HL-60/S4 treated with phorbol 12-myristate 13-acetate at 8.2 ng/mL for 4 days and 3 days (cell line): ENCODE data around the gene RDH16.
"Not testable (repeated sequence)": the region's sequence is repeated elsewhere in the genome, so short reads cannot be mapped to it uniquely, and the experiment has no call there.

Experiments used
- in situ Hi-C: fragments of 300-500 bp; cut with MboI; formaldehyde crosslinking; loops from 2 replicates; pipeline ENCODE4 v1.15.0; 2022; ENCODE audit warnings: low sequenced_read_pairs

Gene RDH16

GRCh38 chr12:56989861-56990610 is 32.6 kb upstream of the RDH16 start:
- in situ Hi-C loops = loop anchor here (10.0 kb wide), 1 partner anchor 155 kb away; no protein-coding TSS in a partner anchor

- in situ Hi-C loops = loop anchor here (10.0 kb wide), 1 partner anchor 153 kb away; no protein-coding TSS in a partner anchor
Observed at GRCh38 chr12:56988207-56988739, 30.9 kb upstream of the RDH16 start.

DNA sequence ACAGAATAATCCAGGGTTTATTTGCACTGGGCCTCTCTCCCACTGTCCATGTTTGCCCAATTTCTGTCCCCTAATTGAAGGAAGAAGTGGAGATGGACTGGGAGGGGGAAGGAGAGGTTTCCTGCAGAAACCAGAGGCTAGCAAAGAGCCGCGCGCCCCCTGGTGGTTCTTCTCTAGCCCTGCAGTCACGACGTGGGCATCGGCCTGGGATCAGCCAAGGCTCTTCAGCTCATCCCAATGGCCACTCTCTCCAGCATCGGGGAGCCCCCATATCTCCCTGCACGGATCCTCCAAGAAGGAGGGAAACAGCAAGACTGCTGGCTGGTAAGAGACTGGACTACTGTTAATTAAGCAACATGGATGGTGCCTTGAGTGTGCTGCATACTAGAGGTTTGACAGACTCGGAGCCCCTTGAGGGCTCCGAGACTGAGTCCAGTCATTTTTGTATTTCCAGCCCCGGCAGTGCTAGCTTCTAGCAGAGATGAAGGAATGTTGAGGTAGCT is 30.2 kb upstream of the RDH16 start:
- in situ Hi-C loops = loop anchor here (10.0 kb wide), 1 partner anchor 153 kb away; no protein-coding TSS in a partner anchor

DNA sequence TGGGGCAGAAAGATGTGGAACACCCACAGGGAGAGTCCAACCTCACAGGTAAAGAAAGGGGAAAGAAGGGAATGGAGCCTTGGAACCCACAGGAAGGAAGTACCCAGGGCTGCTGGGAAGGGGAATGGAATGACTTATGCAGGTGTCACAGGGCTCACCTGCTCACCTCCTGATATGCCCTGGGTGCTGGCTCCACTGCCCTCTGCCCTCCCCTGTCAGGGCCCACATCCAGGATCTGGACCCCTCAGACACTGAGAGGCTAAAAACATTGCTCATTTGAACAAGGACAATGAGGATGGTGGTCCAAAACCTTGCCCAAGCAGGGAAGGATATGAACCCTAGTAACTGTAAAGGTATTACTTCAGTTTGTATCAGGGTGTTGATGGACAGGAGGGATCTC is 29.6 kb upstream of the RDH16 start:
- in situ Hi-C loops = loop anchor here (10.0 kb wide), 1 partner anchor 152 kb away; no protein-coding TSS in a partner anchor

DNA sequence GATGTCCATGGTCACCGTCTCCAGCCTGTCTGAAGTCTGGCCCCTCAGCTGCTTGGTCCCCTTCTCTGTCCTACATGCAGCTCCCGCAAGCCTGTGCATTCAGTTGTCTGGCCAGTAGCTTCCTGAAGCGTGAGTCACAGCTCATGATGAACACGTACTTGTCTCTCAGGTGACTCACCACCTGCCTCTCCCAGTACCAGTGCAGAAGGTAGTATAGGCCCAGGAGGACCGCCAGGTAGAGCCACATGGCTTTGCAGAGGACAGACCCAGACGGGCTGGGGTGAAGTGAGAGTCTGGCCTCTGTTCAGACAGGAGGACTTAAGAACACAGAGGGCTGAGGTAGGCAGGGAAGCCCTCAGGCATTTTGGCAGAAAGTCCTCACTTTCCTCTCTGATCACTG is 28.3 kb upstream of the RDH16 start:
- in situ Hi-C loops = loop anchor here (10.0 kb wide), 1 partner anchor 151 kb away; no protein-coding TSS in a partner anchor

- in situ Hi-C loops = loop anchor here (10.0 kb wide), 1 partner anchor 149 kb away; no protein-coding TSS in a partner anchor
Observed at GRCh38 chr12:56983386-56983785, 26.0 kb upstream of the RDH16 start.

DNA sequence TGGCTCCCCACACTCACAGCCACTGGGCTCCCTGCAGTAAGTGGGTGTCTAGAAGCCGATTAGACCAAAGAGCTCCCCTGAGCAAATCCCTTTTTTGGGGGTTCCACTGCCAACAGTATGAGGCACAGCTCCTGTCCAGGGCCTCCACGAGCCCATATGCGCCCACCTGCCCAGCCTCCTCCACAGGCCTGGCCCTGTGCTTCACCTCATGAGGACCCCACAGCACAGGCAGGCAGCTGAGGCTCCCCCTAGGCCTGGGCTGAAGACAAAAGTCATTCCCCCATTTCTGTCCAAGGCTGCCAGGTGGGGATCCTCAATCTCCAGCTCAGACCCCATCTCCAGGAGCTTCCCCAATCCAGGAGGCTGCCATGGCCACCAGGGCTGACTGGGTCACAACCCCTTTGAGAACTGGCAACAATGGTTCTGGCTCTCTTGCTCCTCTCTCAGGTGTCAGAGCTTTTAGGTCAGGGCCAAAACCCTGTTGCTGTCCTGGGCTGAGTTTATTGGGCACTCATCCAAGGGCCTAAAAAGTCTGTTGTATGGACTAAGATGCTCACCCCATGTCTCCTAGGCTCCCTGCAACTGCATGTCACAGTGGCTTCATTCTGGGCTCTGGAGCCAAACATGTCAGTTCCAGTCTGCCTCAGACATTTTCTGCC is 25.3 kb upstream of the RDH16 start:
- in situ Hi-C loops = loop anchor here (10.0 kb wide), 1 partner anchor 148 kb away; no protein-coding TSS in a partner anchor

GRCh38 chr12:56980941-56981530 is 23.6 kb upstream of the RDH16 start:
- in situ Hi-C loops = loop anchor here (10.0 kb wide), 1 partner anchor 146 kb away; no protein-coding TSS in a partner anchor

DNA sequence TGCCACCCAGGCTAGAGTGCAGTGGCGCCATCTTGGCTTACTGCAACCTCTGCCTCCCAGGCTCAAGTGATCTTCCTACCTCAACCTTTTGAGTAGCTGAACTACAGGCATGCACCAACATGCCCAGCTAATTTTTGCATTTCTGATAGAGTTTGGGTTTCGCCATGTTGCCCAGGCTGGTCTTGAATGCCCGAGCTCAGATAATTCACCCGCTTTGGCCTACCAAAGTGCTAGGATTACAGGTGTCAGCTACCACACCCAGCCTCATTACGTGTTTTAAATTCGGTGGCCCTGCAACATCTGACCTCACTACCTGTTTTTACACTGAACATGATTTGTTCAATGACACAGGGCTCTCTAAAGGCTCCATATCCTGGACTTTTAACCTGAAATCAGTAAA is 22.9 kb upstream of the RDH16 start:
- in situ Hi-C loops = loop anchor here (10.0 kb wide), 1 partner anchor 145 kb away; no protein-coding TSS in a partner anchor

- in situ Hi-C loops = loop anchor here (10.0 kb wide), 1 partner anchor 145 kb away; no protein-coding TSS in a partner anchor
Observed at GRCh38 chr12:56979628-56980027, 22.2 kb upstream of the RDH16 start.

- in situ Hi-C loops = no loop called here
Observed at GRCh38 chr12:56978397-56979138, 21.2 kb upstream of the RDH16 start.

DNA sequence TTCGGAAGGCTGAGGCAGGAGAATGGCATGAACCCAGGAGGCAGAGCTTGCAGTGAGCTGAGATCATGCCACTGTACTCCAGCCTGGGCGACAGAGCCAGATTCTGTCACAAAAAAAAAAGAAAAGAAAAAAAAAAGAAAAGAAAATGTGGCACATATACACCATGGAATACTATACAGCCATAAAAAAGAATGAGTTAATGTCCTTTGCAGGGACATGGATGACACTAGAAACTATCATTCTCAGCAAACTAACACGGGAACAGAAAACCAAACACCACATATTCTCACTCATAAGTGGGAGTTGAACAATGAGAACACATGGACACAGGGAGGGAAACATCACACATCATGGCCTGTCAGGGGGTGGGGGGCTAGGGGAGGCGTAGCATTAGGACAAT is 20.0 kb upstream of the RDH16 start:
- in situ Hi-C loops = not testable (repeated sequence)

GRCh38 chr12:56974224-56974623 is 16.8 kb upstream of the RDH16 start:
- in situ Hi-C loops = not testable (repeated sequence)

DNA sequence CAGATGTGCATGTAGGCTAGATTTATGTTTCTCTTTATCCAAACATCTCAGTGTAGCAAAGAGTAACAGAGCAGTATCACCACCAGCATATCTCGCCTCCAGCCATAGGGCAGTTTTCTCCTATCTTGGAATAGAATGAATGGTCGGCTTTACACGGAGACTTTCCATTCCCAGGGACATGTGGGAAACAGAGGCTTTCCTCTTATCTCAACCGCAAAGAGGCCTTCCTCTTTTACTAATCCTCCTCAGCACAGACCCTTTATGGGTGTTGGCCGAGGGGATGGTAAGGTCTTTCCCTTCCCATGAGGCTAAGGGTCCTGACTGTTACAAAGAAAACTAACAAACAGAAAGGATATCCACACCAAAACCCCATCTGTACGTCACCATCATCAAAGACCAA is 11.5 kb upstream of the RDH16 start:
- in situ Hi-C loops = not testable (repeated sequence)

DNA sequence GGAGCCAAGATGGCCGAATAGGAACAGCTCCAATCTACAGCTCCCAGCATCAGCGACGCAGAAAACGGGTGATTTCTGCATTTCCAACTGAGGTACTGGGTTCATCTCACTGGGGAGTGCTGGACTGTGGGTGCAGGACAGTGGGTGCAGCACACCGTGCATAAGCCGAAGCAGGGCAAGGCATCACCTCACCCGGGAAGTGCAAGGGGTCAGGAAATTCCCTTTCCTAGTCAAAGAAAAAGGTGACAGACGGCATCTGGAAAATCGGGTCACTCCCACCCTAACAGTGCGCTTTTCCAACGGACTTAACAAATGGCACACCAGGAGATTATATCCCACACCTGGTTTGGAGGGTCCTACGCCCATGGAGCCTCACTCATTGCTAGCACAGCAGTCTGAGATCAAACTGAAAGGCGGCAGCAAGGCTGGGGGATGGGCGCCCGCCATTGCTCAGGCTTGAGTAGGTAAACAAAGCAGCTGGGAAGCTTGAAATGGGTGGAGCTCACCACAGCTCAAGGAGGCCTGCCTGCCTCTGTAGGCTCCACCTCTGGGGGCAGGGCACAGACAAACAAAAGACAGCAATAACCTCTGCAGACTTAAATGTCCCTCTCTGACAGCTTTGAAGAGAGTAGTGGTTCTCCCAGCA is 8.7 kb upstream of the RDH16 start:
- in situ Hi-C loops = not testable (repeated sequence)

- in situ Hi-C loops = not testable (repeated sequence)
Observed at GRCh38 chr12:56965124-56965523, 7.7 kb upstream of the RDH16 start.

GRCh38 chr12:56963557-56963956 is 6.1 kb upstream of the RDH16 start:
- in situ Hi-C loops = not testable (repeated sequence)

DNA sequence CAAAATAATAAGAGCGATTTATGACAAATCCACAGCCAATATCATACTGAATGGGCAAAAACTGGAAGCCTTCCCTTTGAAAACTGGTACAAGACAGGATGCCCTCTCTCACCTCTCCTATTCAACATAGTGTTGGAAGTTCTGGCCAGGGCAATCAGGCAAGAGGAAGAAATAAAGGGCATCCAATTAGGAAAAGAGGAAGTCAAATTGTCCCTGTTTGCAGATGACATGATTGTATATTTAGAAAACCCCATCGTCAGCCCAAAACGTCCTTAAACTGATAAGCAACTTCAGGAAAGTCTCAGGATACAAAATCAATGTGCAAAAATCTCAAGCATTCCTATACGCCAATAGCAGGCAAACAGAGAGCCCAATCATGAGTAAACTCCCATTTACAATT is 4.8 kb upstream of the RDH16 start:
- in situ Hi-C loops = not testable (repeated sequence)

DNA sequence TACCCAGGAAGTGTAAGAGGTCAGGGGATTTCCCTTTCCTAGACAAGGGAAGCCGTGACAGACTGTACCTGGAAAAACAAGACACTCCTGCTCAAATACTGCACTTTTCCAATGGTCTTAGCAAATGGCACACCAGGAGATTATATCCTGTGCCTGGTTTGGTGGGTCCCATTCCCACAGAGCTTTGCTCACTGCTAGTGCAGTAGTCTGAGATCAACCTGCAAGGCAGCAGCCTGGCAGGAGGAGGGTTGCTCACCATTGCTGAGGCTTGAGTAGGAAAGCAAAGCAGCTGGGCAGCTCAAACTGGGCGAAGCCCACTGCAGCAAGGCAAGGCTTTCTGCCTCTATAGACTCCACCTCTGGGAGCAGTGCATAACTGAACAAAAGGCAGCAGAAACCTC is 1.0 kb upstream of the RDH16 start:
- in situ Hi-C loops = no loop called here
